HG02852 (cell line): ENCODE data around the gene CNKSR3.

Source experiments
- ATAC-seq: cut with Tn5 transposase; IDR thresholded peaks from one replicate; pipeline ENCODE4 v1.9.1; 2021; ENCODE audit warnings: mild to moderate bottlenecking, moderate library complexity; ENCODE audit not compliant: unreplicated experiment

CNKSR3 gene

GRCh38 chr6:154428897-154429296 lies 81.6 kb downstream of the CNKSR3 start:
- ATAC-seq, result no peak

GRCh38 chr6:154427446-154427845 lies 83.0 kb downstream of the CNKSR3 start:
- no peak for ATAC-seq

GRCh38 chr6:154426997-154427396 lies 83.5 kb downstream of the CNKSR3 start:
- ATAC-seq, result no peak

- no peak for ATAC-seq
Observed at GRCh38 chr6:154425034-154425433, 85.5 kb downstream of the CNKSR3 start.

- no peak for ATAC-seq
Observed at GRCh38 chr6:154414021-154414813, 96.3 kb downstream of the CNKSR3 start.

- ATAC-seq, result no peak
Observed at GRCh38 chr6:154412106-154412820, 98.2 kb downstream of the CNKSR3 start.

- no peak for ATAC-seq
Observed at GRCh38 chr6:154411076-154411475, 99.4 kb downstream of the CNKSR3 start.

GRCh38 chr6:154410619-154411072 lies 99.8 kb downstream of the CNKSR3 start:
- ATAC-seq, result no peak

- ATAC-seq, result no peak
Observed at GRCh38 chr6:154408891-154409500, 101.5 kb downstream of the CNKSR3 start.

- ATAC-seq, result no peak
Observed at GRCh38 chr6:154407440-154407839, 103.0 kb downstream of the CNKSR3 start.

- ATAC-seq, result no peak
Observed at GRCh38 chr6:154406869-154407268, 103.6 kb downstream of the CNKSR3 start.

GRCh38 chr6:154406301-154406700 lies 104.2 kb downstream of the CNKSR3 start:
- ATAC-seq, result no peak

- ATAC-seq, result no peak
Observed at GRCh38 chr6:154404791-154405400, 105.6 kb downstream of the CNKSR3 start.

- ATAC-seq, result no peak
Observed at GRCh38 chr6:154403788-154404187, 106.7 kb downstream of the CNKSR3 start.

- ATAC-seq, result no peak
Observed at GRCh38 chr6:154402081-154402780, 108.3 kb downstream of the CNKSR3 start.

GRCh38 chr6:154399097-154399496 lies 111.4 kb downstream of the CNKSR3 start:
- no peak for ATAC-seq

- ATAC-seq, result no peak
Observed at GRCh38 chr6:154397491-154398195, 112.8 kb downstream of the CNKSR3 start.

- ATAC-seq, result no peak
Observed at GRCh38 chr6:154395878-154396277, 114.6 kb downstream of the CNKSR3 start.

GRCh38 chr6:154395316-154395715 lies 115.2 kb downstream of the CNKSR3 start:
- ATAC-seq, result no peak

- no peak for ATAC-seq
Observed at GRCh38 chr6:154394571-154394970, 115.9 kb downstream of the CNKSR3 start.
